Thyroid gland (tissue), 4 donors: ENCODE data around the gene PUDP. TPM values are rescaled to one million over a fixed set of nuclear protein-coding genes. Genes with fewer than 3 reads are reported as not detected.
A peak's percentile ranks its signal among the peaks of the same experiment; 100 is the strongest.

Source experiments
- DNase-seq, 2 donors: peaks; one replicate each; pipeline ENCODE4 v3.0.0-alpha.2; 2019
- H3K27ac ChIP-seq, 3 donors: fragments of 200-600 bp; sonication (generic); 1 replicate in 2 of 3; 2 replicates in 1 of 3; pipeline ENCODE4 v1.5.1; 2016 to 2019; ENCODE audit warnings: mild to moderate bottlenecking in 1 of 3, moderate library complexity in 1 of 3
- H3K27me3 ChIP-seq: fragments of 200-600 bp; sonication (generic); one replicate; pipeline ENCODE4 v1.5.1; 2019
- H3K36me3 ChIP-seq, 2 donors: fragments of 200-600 bp; sonication (generic); one replicate each; pipeline ENCODE4 v1.5.1; 2016 to 2019
- H3K4me1 ChIP-seq, 2 donors: fragments of 200-600 bp; sonication (generic); one replicate each; pipeline ENCODE4 v1.5.1; 2017 to 2019
- H3K4me3 ChIP-seq, 3 donors: fragments of 200-600 bp; sonication (generic); replicated peaks in 1 of 3; 1 replicate in 2 of 3; 2 replicates in 1 of 3; pipeline ENCODE4 v1.5.1; 2016; ENCODE audit warnings: mild to moderate bottlenecking in 1 of 3
- H3K9me3 ChIP-seq: fragments of 200-600 bp; sonication (generic); one replicate; pipeline ENCODE4 v1.5.1; 2017
- CTCF ChIP-seq, 6 experiments: fragments of 200-600 bp in 3 of 6; fragments of 450-650 bp in 3 of 6; sonication (generic) in 3 of 6; IDR thresholded peaks; one replicate each; pipeline ENCODE4 v1.5.1; 2016 to 2019; ENCODE audit warnings: antibody characterized with exemption in 6 of 6, mild to moderate bottlenecking in 2 of 6, inconsistent platforms in 1 of 6, moderate library complexity in 1 of 6
- POLR2A ChIP-seq, 2 donors: fragments of 450-650 bp; IDR thresholded peaks; one replicate each; pipeline ENCODE4 v1.6.1; 2017; ENCODE audit warnings: antibody characterized with exemption in 2 of 2, mild to moderate bottlenecking in 2 of 2, moderate library complexity in 1 of 2
- WGBS, 2 donors: methylation state at CpG; one replicate each; pipeline ENCODE4 v1.1.5; 2017; 5-methylcytosine and 5-hydroxymethylcytosine counted together
- intact Hi-C: fragments of 100-400 bp; cut with DNase I; formaldehyde crosslinking; loops from one replicate; pipeline ENCODE4 v1.15.1; 2023
- total RNA-seq, 4 donors: library from RNA; depleted of rRNA; stranded (reverse); fragments of >200 nt; gene quantifications; one replicate each; pipeline ENCODE4 v1.2.3, GENCODE V29; 2016

PUDP gene
- 10 to 100 TPM; 11.3 to 27.5 (median 18.0) TPM for total RNA-seq

- Histone ChIP-seq H3K27me3 (no peaks in the 10 kb centered on the region), H3K4me1 (peaks cover 5 to 7% of the 10 kb centered on the region in 2 donors), H3K9me3 (no peaks in the 10 kb centered on the region), H3K27ac (peak within 1 kb of the TSS; percentile 74 to 84 (median 81)), H3K4me3 (peak within 1 kb of the TSS; percentile 35 to 64 (median 47)), H3K36me3 (no peaks in the 10 kb centered on the region)
- intact Hi-C loops: no loop called here
- 0% methylated on average over 10 of the region's 76 CpGs; no CpG with 5 or more reads in 1 of the 2 donors for WGBS, 2 donors
- peak; percentile 80 for DNase-seq
- TF ChIP-seq POLR2A (IDR thresholded peaks at IDR 0.05): peak in 1 of 2 donors; percentile 67
- TF ChIP-seq CTCF (IDR thresholded peaks at IDR 0.05): peak in 4 of 6 experiments; percentile 28 to 35 (median 31)
Measured at GRCh38 chrX:7147978-7148854, at the start of gene PUDP. TSS of gene PUDP (minus strand) at chrX:7148153. CDS start at chrX:7148113, 40 bp downstream.

GRCh38 chrX:7194606-7195005, 46.7 kb upstream of the PUDP start:
- no peak for TF ChIP-seq CTCF (IDR thresholded peaks at IDR 0.05)
- TF ChIP-seq POLR2A (IDR thresholded peaks at IDR 0.05): no peak
- intact Hi-C loops: no loop called here
- WGBS, 2 donors: 97% methylated on average over 11 of the region's 11 CpGs

GRCh38 chrX:7192871-7193270, 44.9 kb upstream of the PUDP start:
- no peaks in the 10 kb centered on the region for H3K4me1 ChIP-seq
- TF ChIP-seq CTCF (IDR thresholded peaks at IDR 0.05) (no peak), POLR2A (IDR thresholded peaks at IDR 0.05) (no peak)
- no peaks in the 10 kb centered on the region for H3K36me3 ChIP-seq
- no peak overlapping the region for H3K27ac ChIP-seq
- H3K9me3 ChIP-seq: no peaks in the 10 kb centered on the region
- no peak for DNase-seq
- WGBS, 2 donors: 97 to 98% methylated on average over 7 of the region's 7 CpGs
- H3K4me3 ChIP-seq: no peak overlapping the region
- H3K27me3 ChIP-seq: no peaks in the 10 kb centered on the region
- intact Hi-C loops: no loop called here

More at GRCh38 chrX:7194606-7195005, 46.7 kb upstream of the PUDP start:
- Histone ChIP-seq H3K4me1 (no peaks in the 10 kb centered on the region), H3K9me3 (no peaks in the 10 kb centered on the region), H3K4me3 (no peak overlapping the region), H3K36me3 (no peaks in the 10 kb centered on the region), H3K27ac (no peak overlapping the region), H3K27me3 (no peaks in the 10 kb centered on the region)
- no peak for DNase-seq

GRCh38 chrX:7191681-7192110, 43.7 kb upstream of the PUDP start:
- DNase-seq: no peak
- no peak overlapping the region for H3K27ac ChIP-seq
- no peaks in the 10 kb centered on the region for H3K36me3 ChIP-seq
- no peaks in the 10 kb centered on the region for H3K9me3 ChIP-seq
- H3K4me3 ChIP-seq: no peak overlapping the region
- H3K27me3 ChIP-seq: no peaks in the 10 kb centered on the region
- WGBS, 2 donors: 40 to 100% methylated on average over 1 to 2 of the region's 2 CpGs
- intact Hi-C loops: no loop called here
- no peaks in the 10 kb centered on the region for H3K4me1 ChIP-seq
- TF ChIP-seq CTCF (IDR thresholded peaks at IDR 0.05): no peak
- TF ChIP-seq POLR2A (IDR thresholded peaks at IDR 0.05): no peak

GRCh38 chrX:7190157-7190556, 42.2 kb upstream of the PUDP start:
- 92% methylated on average over 2 of the region's 2 CpGs; no CpG with 5 or more reads in 1 of the 2 donors for WGBS, 2 donors
- H3K4me1 ChIP-seq: no peaks in the 10 kb centered on the region
- no peak for DNase-seq
- no peak overlapping the region for H3K27ac ChIP-seq
- intact Hi-C loops: no loop called here
- no peak for TF ChIP-seq CTCF (IDR thresholded peaks at IDR 0.05)
- TF ChIP-seq POLR2A (IDR thresholded peaks at IDR 0.05): no peak
- no peaks in the 10 kb centered on the region for H3K9me3 ChIP-seq
- no peak overlapping the region for H3K4me3 ChIP-seq
- H3K36me3 ChIP-seq: no peaks in the 10 kb centered on the region
- no peaks in the 10 kb centered on the region for H3K27me3 ChIP-seq
